ENCODE data around the gene RHOD. TPM values are rescaled to one million over a fixed set of nuclear protein-coding genes. Genes with fewer than 3 reads are reported as not detected.
A peak's percentile ranks its signal among the peaks of the same experiment; 100 is the strongest.

RHOD gene
- total and polyA plus RNA-seq, 9 of the 15 experiments (the other 6 are each of a cell fraction or from before 2014, with no cell fraction given), result not detected

GRCh38 chr11:67095214-67095507 lies 38.5 kb downstream of the RHOD start:
- in situ Hi-C loops (cut with MboI), result no loop called here
- POLR2A ChIA-PET, result interaction anchor here (0.9 kb wide), 1 partner anchor 21 kb away, joined by 5 read pairs; no protein-coding TSS in a partner anchor

More at GRCh38 chr11:67095214-67095507, 38.5 kb downstream of the RHOD start:
- CTCF ChIA-PET (ENCODE audit: low intra/inter-chr PET ratio), result no interaction called here
- no TSS peak for BruUV-seq (replicated peaks)
- 0 out of 2 replicates have a peak overlapping the region, but pooled peaks have one; percentile 27 for H2AFZ ChIP-seq (ENCODE audit: low read depth, low read length)
- FAIRE-seq, result no peak
- DNase-seq (ENCODE audit: extremely low read depth in 1 of 4, low spot score in 3 of 4), result no peak
- H3K4me1 ChIP-seq (replicated peaks in 1 of 2; ENCODE audit: control insufficient read depth in 2 of 2, insufficient read depth in 2 of 2, low read length in 2 of 2), result peaks cover 0 to 10% of the 10 kb centered on the region in 2 experiments; a peak in 1 of 5 replicates
- TF ChIP-seq CBFA2T2 (conservative IDR thresholded peaks at IDR 0.05), result no peak
- no peak for TF ChIP-seq TAF9B (IDR thresholded peaks at IDR 0.05; ENCODE audit: partially characterized antibody)
- TF ChIP-seq CBFA2T3 (IDR thresholded peaks at IDR 0.05), result 0 out of 2 replicates have a peak, but pooled peaks have one; percentile 26
- TF ChIP-seq FOXA1 (IDR thresholded peaks at IDR 0.05; ENCODE audit: borderline replicate concordance), result no peak
- no peak for TF ChIP-seq TCF15 (CRISPR knock-in tag; IDR thresholded peaks at IDR 0.05)
- TF ChIP-seq ZFP30 (CRISPR knock-in tag; IDR thresholded peaks at IDR 0.05; ENCODE audit: borderline replicate concordance), result no peak
- TF ChIP-seq ZBTB43 (CRISPR knock-in tag; IDR thresholded peaks at IDR 0.05), result no peak
- intact Hi-C loops (cut with micrococcal nuclease), result no loop called here
- H3K27ac ChIP-seq (ENCODE audit: extremely low read depth, low read depth, low read length), result no peak overlapping the region
- H3K9me3 ChIP-seq (replicated peaks; ENCODE audit: control insufficient read depth, insufficient read depth, low read depth, low read length), result no peaks in the 10 kb centered on the region
- no peaks in the 10 kb centered on the region for H3K79me2 ChIP-seq (ENCODE audit: control insufficient read depth, insufficient read depth, low read length)
- no peaks in the 10 kb centered on the region for H3K27me3 ChIP-seq (ENCODE audit: control insufficient read depth in 2 of 2, insufficient read depth in 2 of 2, low read length in 2 of 2)
- H3K9me1 ChIP-seq (ENCODE audit: control insufficient read depth, insufficient read depth, low read length), result no peaks in the 10 kb centered on the region
- H4K20me1 ChIP-seq (replicated peaks; ENCODE audit: control insufficient read depth, insufficient read depth, low read length), result no peaks in the 10 kb centered on the region
- no peak overlapping the region for H3K4me2 ChIP-seq (ENCODE audit: insufficient read depth, low read length)
- peak overlapping the region in 1 of 2 experiments; percentile 31; a peak in 1 of 4 replicates for H3K9ac ChIP-seq (ENCODE audit: insufficient read depth in 1 of 2, low read depth in 2 of 2, low read length in 2 of 2)
- H3K4me3 ChIP-seq, result no peak overlapping the region
- no peak for ATAC-seq
- no peaks in the 10 kb centered on the region for H3K36me3 ChIP-seq (ENCODE audit: control insufficient read depth, insufficient read depth, low read length)
- WGBS (ENCODE audit: insufficient coverage, low coverage, missing lambda C conversion rate), result 75% methylated on average over 1 of the region's 1 CpG

All from K562 (cell line).